Measurements from ENCODE around the gene RTTN. TPM values are rescaled to one million over a fixed set of nuclear protein-coding genes. Genes with fewer than 3 reads are reported as not detected.

RTTN gene
- total RNA-seq, 1 donor from 2014 or later, result 15.0 TPM

DNA sequence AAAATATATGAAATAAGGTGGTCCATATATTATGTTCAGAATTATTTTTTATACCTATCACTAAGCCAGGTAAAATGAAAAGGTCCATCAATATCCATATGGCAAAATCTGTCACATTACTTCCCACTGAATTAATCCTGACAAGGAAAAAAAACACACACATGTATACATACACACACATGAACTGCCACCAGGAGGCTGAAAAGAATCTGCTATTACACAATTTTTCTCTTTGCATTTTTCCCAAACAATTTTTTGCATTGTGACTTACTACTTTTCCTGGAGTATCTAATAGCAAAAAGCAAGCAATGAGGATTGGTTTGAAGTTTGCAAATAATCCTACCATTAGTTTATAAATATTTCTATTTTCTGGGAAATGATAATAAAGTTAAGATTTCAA is 129.6 kb downstream of the RTTN start:
- DNase-seq (ENCODE audit: low read depth in 2 of 2), result no peak

DNA sequence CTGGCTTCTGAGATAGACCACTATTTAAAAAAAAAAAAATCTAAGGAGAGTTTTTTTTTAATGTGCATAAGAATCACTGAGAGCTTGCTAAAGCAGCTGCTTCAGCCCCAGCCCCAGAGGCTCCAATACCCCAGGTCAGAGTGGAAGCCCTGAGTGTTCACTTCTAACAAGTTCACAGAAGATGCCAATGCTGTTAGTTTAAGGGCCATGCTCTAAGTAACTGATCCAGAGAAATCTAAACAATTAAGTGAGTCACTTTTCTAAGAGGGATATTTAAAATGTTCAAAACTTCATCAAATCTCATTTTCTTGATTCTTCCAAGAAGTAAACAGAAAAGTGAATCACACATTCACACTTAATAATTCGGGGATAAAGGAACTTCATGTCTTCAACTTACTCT is 131.4 kb downstream of the RTTN start:
- no peak for DNase-seq (ENCODE audit: low read depth in 2 of 2)

DNA sequence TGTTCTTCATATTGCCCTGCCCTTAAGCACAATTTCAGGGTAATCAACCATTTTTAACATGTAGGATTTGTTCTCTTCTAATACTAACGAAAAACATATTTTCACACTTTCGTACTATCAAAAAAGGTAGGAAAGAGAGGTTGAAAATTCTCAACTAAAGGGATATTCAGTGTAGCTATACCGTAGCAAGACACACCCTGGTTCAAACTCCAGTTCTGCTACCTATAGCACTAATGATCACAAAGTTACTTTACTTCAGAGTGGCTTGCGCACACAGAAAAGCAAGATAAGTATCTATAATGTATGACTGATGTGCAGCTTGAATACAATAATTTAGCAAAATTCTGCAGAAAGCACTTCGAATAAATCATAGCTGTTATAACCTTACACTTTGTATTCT is 132.1 kb downstream of the RTTN start:
- no peak for DNase-seq (ENCODE audit: low read depth in 2 of 2)

DNA sequence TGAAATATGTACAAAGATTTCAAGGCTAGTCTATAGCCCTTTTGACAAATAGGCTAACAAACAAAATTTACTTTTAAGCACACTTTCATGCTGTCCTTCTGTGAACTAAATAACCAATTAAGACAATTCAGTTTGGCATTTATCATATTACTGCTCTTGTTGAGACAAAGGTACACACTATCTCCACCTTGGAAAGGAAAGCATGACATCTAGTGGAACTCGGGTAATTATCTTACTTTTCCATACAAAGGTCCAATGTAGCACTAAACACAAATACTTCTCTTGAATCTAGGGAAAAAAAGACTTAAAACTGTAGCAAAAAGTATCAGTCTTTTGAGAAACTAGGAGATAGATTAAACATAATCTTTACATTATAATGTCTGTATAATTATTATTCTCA is 132.8 kb downstream of the RTTN start:
- DNase-seq (ENCODE audit: low read depth in 2 of 2), result peak; percentile 40 to 41

DNA sequence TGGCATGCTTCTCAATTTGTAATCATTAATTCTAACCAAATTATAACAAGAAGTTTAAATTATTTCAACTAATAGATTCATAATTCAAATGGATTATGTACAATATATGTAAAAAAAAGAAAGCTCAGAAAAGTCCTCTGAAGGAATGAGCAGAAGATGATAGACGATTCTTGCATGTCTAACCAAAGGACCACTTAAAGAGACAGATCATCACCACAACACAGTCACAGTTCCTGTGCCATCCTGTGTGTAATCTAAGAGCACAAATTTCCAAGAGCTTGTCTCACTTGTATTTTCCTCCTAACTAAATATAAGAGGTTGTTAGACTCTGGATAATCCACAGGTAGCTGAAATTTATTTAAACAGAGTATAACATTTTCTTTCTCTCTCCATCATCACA is 135.5 kb downstream of the RTTN start:
- no peak for DNase-seq (ENCODE audit: low read depth in 2 of 2)

DNA sequence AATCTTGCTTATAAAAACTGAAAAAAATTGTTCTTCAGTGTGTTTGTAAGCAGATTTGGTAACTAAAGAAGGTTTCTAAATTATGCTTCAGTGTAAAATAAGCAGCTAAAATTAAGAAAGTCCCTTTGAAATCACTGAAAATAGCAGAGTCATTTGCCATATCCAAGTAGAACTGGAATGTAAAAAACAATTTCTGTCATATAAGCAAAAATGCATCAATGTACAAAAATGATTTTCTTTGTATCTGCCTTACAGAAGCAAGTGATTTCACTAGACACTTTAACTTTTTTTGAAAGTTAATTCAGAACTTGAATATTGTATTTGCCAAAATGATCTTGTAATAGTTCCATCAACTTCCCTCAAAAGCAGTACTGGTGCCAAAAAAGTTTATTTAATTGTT is 136.1 kb downstream of the RTTN start:
- no peak for DNase-seq (ENCODE audit: low read depth in 2 of 2)

DNA sequence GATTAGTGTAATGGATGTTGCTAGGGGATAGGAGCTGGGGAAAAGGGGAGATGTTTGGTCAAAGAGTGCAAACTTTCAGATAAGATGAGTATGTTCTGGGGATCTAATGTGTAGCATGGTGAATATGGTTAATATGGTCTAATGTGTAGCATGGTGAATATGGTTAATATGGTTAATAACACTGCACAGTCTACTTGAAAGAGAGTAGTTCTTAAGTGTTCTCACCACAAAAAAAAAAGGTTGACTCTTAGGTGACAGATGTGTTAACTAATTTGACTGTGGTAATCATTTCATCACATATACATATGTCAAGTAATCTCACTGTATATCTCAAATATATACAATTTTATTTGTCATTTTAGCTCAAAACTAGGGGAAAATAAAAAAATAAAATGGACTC is 136.5 kb downstream of the RTTN start:
- no peak for DNase-seq (ENCODE audit: low read depth in 2 of 2)

DNA sequence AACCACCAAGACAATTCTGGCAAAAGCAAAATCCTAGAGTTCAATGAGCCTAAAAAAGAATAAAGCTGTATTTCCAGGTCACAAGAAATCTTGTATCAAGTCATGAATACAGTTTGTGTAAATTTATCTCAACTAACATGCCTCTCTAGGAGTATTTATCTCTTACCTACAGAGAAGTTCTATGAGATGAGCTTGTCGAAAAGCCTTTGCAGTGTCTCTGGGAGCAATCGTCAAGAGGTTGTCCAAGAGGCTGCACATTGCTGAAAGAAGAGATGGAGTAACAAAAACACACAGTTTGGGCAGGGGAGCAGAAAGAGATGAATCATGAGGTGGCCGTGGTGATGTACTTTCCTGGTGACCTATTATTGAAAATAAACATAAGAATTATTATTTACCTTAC is 145.8 kb downstream of the RTTN start:
- no peak for DNase-seq (ENCODE audit: low read depth in 2 of 2)

DNA sequence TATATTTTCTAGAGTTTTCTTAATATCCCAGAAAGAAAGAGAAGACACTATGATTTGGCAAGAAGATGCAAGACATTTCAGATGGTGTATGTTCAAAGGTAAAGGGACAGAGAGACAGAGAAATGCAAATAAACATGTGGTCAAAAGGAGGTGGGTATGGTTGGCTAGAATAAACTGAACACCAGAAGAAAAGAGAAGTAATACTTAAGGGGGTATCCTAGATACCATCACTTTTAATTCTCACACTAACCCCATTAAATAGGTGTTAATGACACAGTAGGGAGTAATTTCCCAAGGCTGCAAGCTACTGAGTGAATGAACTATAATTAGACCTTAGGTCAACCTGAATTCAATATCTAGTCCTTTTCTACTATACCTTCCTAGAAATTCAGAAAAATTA is 146.6 kb downstream of the RTTN start:
- DNase-seq (ENCODE audit: low read depth in 2 of 2), result no peak

DNA sequence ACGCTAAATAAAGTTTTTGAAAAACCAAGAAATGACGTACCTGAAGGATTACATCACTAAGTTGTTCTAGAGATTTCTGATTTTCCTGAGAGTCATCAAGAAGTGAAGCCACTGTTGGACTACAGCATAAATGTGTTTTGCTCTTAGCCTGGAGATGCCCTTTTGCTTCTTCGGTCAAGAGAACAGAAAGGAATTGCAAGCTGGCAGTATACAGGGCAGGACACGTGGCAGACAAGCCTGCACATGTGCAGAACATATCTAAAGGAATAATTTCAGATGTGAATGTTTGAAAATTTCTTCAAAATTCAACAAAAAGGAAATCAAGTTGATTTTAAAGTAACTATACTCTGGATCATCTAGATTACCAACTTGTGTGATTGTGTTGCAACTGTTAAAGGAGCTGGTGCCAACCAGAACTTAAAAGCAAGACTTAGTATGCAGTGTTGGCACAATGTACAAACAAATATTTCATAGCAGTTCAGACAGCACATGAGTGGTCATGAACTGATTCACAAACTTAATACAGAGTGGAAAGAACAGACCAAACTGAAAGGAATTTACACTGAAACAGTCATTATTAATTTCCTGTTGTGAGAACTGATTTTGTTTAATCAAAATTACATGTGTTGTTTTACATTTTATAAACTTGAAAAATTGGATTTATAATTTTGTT is 157.4 kb downstream of the RTTN start:
- DNase-seq (ENCODE audit: low read depth in 2 of 2), result peak in 1 of 2 donors; percentile 30

DNA sequence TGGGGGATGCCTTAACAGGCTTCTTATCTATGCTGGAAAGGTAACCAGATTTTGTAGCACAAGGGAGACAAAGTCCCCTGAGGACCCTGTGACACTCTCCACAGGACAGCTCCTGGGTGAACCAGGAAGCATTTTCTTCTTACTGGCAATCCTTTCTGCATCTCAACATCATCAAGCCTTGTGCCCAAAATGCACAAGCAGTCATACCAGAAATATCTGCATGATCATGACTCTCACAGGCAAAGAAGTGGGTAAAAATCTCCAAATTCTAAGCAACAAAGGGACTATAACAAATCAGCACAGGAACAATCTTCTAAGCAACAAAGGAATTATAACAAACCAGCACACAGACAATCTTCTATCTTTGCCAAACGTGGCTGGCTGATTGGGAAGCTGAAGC is 158.7 kb downstream of the RTTN start:
- DNase-seq (ENCODE audit: low read depth in 2 of 2), result no peak

DNA sequence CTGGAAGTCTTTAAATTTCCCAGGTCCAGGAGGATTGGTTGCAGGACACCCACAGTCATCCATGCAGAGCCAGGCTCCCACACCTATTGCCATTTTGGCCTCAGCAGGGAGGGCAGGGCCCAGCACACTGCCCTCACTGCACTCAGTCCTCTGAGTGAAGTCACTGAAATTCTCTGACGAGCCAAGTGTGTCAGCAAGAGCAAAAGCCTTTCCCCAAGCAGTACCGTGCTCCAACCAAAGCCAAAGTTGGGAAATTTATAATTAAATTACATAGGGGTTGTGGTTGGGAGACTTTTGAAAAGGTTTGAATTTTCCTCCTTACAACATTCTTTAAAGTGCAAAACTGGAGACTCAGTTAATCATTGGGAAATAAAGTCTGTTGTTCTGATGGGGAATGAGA is 159.3 kb downstream of the RTTN start:
- DNase-seq (ENCODE audit: low read depth in 2 of 2), result no peak

DNA sequence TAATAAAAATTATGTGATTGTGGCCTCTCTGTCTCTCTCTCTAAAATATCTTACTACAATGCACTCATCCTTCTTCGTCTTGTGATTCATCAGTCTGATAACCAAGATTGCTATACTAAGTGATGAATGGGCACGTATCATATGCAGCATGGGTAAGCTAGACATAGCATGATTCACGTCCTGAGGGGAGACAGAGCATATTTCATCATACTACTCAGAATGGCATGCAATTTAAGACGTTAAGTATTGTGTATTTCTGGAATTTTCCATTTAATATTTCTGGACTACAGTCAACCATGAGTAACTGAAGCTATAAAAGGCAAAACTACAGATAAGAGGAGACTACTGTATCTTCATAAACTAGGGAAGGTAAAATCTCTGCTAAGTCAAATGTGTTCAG is 160.9 kb downstream of the RTTN start:
- peak; percentile 44 to 93 for DNase-seq (ENCODE audit: low read depth in 2 of 2)

DNA sequence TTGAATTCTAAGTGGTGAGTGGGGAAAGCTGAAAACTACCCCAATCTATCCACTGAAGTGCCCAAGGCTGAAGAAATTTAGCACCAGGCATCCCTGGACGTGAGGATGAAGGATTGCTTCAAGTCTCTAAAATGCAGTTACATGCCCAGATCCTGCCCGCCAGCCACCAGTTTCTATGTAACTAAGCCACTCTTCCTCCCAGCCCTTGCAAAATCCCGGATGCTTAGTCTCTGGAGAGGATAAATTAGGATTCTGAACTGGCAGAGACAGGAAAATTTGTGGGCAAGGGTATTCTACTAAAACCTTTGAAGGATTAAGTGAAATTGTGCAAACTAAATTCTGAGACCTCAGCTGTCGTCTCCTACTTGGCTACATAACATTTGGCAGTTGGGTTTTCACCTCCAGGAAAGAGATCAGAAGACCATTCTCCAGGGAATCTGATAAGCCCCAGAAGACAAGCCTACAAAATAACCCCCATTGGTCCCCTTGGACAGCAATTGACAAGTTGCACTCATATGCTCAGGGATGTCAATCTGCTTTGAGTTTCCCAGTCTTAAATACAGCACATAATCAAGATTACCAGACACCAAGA is 163.9 kb downstream of the RTTN start:
- DNase-seq (ENCODE audit: low read depth in 2 of 2), result no peak

DNA sequence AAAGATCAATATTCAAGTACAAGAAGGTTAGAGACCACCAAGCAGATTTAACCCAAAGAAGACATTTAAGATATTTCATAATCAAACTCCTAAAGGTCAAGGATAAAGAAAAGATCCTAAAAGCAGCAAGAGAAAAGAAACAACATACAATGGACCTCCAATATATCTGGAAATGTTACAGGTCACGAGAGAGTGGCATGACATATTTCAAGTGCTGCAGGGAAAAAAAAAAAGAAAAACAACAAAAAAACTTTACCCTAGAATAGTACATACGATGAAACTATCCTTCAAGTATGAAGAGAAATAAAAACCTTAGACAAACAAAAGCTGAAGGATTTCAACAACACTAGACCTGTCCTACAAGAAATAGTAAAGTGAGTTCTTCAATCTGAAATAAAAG is 166.3 kb downstream of the RTTN start:
- no peak for DNase-seq (ENCODE audit: low read depth in 2 of 2)

DNA sequence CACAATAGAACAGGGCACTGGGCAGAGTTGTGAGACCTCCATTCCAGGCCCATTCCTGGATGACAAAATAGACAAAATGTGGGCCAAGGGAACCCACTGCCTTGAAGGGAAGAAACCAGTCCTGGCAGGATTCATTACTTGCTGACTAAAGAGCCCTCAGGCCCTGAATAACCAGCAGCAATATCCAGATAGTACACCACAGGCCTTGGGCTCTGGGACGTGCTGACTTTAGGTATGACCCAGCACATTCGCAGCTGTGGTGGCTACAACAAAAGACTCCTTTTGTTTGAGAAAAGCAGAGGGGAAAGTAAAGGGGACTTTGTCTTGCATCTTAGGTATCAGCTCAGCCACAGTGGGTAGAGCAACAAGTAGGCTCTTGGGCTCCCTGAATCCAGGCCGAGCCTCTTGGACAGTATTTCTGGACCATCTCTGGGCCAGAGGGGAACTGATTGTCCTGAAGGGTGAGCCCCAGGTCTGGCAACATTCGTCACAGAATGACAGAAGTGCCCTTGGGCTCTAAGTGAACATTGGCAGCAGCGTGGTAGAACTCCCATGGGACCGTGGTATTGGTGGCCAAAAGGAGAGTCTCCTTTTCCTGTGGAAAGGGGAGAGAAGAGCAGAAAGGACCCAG is 167.9 kb downstream of the RTTN start:
- no peak for DNase-seq (ENCODE audit: low read depth in 2 of 2)

DNA sequence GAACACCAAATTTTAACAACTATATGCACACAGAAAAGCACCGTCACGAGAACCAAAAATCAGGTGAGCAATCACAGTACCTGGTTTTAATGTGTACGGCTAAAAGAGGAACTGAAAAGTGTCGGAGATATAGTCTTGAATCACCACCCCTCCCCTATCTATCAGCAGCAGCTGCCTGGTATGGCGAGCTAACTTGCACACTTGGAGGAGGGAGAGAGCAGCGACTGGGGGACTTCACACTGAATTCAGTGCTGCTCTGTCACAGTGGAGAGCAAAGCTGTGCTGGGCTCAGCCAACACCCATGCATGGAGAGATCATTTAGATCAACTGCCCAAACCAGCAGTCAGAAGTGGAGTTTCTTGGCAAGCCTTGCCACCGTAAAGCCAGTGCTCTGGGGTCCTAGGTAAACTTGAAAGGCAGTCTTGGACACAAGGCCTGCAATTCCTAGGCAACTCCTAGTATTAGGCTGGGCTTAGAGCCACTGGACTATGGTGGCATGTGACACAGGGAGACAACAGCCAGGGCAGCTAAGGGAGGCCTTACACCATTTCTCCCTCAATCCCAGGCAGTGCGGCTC is 168.6 kb downstream of the RTTN start:
- DNase-seq (ENCODE audit: low read depth in 2 of 2), result no peak

DNA sequence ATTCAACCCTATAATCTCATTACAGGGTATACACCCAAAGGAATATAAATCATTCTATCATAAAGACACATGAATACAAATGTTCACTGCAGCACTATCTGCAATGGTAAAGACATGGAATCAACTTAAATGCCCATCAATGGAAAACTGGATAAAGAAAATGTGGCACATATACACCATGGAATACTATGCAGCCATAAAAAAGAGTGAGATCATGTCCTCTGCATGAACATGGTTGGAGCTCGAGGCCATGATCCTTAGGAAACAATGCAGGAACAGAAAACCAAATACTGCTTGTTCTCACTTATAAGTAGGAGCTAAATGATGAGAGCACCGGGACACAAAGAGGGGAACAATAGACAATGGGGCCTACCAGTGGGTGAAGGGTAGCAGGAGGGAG is 169.3 kb downstream of the RTTN start:
- DNase-seq (ENCODE audit: low read depth in 2 of 2), result no peak

DNA sequence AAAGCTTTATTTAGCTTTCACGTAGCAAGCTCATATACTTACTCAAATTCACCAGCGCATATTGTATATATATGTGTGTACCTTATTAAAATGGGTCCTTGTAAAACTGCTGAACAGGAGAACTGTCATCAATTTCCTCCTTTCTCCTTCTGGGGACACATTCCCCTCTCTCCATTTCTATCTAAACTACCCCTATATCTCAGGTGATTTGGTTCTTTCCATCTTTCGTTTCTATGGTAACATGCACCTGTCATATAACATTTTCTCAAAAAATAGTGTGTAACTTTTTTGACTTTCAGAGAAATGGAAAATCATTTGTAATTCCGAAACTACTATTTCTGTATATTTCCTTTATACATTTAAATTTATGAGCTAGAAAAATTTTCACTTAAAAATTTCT is 174.3 kb downstream of the RTTN start:
- DNase-seq (ENCODE audit: low read depth in 2 of 2), result no peak

DNA sequence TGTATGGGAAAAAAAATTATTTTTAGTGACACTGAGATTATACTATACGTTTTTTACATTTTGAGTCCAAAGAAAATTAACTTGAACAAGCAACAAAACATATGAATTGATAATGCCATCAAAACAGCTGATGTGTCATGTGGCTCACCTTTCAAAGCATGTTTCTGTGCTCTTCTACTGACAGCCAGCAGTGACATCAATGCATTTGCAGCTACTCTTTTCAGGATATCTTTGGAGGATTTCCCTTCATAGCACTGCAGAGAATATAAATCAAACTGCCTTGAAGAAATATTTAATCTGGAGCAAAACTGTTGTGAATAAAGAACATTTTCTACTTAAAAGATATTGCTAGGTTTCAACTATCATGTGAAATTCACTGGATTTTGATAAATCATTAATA is 174.8 kb downstream of the RTTN start:
- DNase-seq (ENCODE audit: low read depth in 2 of 2), result no peak

DNA sequence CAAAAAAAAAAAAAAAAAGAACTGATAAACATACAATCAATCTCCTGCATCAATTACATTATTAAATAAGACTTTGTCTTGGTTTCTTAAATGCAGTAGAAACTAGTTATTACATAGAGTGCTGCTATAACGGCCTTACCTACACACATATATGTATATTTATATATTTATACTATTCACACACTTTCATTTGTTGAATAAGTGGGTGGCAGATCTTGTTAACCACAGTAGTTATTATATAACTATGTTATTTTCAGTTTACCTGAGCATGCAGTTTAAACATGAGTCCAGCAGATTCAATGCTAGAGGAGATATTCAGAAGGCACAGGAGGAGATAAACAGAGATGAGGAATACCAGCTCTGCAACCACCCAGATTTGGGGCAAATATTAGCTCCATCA is 176.3 kb downstream of the RTTN start:
- no peak for DNase-seq (ENCODE audit: low read depth in 2 of 2)

DNA sequence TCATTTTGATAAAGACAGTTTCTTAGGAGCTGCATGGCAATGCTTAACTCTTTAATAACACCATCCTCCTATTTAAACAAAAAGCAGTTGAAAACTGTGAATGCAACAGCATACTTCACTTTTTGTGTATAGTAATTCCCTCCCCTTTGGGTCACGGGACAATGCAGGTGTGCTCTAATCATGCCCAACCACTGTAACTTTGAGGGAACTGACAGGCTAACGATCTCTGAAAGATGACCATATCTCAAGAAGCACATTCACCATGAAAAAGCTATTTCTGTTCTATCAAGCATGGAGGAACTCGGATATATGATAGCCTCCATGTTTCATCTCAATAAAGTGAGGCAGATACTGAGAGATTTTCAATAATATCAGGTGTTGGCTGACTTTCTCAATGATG is 176.8 kb downstream of the RTTN start:
- no peak for DNase-seq (ENCODE audit: low read depth in 2 of 2)

DNA sequence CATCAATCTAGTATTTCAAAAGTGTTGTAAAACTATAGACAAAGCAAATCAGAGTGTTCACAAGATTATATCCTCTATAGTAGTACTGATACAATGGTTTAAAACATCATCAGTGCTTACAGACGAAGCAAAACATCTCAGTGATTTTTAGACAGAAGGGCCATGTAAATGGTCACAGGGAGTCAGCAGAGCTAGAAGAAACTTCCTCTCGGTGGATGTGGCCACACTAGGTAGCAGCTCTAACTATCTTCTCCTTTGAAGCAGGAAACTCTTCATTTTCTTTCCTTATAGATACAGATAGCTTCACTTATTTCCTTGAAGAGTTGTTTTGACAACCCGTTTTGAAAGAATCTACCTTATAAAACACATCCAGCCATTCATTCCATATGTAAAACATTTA is 177.4 kb downstream of the RTTN start:
- no peak for DNase-seq (ENCODE audit: low read depth in 2 of 2)

Measured in dermis microvascular lymphatic vessel endothelial cell (primary cell).